CD4-positive, alpha-beta T cell (primary cell): ENCODE data around the gene SSR3. TPM values are rescaled to one million over a fixed set of nuclear protein-coding genes. Genes with fewer than 3 reads are reported as not detected.

Source experiments
- ATAC-seq: fragments of 200-7000 bp; cut with Tn5 transposase; one replicate; pipeline ENCODE4 v1.10.0; 2022; ENCODE audit warnings: mild to moderate bottlenecking; ENCODE audit not compliant: poor library complexity
- CTCF ChIA-PET: fragments of 350-600 bp; sonication (Branson Sonifier 250); formaldehyde crosslinking; loops from one replicate; lab custom pipeline; 2021; ENCODE audit warnings: antibody characterized with exemption, inconsistent platforms; lab: Charles Lee
- POLR2A ChIA-PET: fragments of 350-600 bp; sonication (Branson Sonifier 250); formaldehyde crosslinking; loops from one replicate; lab custom pipeline; 2021; ENCODE audit warnings: antibody characterized with exemption, inconsistent platforms; lab: Charles Lee
- DNase-seq, 14 experiments: peaks; one replicate each; pipeline ENCODE4 v3.0.0-alpha.2; 2013 to 2020; ENCODE audit warnings: mixed read lengths in 2 of 14
- H3K27ac ChIP-seq, 2 donors: one replicate each; pipeline versions ENCODE4 v1.5.1 to v1.7.0; 2013; ENCODE audit warnings: low read length in 2 of 2, low read depth in 1 of 2, mild to moderate bottlenecking in 1 of 2
- H3K27me3 ChIP-seq, 2 experiments: 1 replicate in 1 of 2; 2 replicates in 1 of 2; pipeline versions ENCODE4 v1.6.1 to v1.7.0; 2013; ENCODE audit warnings: low read length in 2 of 2, control low read depth in 1 of 2, mild to moderate bottlenecking in 1 of 2, moderate library complexity in 1 of 2; ENCODE audit not compliant: insufficient read depth in 2 of 2, control insufficient read depth in 1 of 2
- H3K36me3 ChIP-seq: one replicate; pipeline ENCODE4 v1.6.1; 2013; ENCODE audit warnings: low read length, control low read depth; ENCODE audit not compliant: insufficient read depth
- H3K4me1 ChIP-seq: one replicate; pipeline ENCODE4 v1.6.1; 2013; ENCODE audit warnings: low read length, control low read depth; ENCODE audit not compliant: insufficient read depth
- H3K4me3 ChIP-seq: one replicate; pipeline ENCODE4 v1.5.1; 2013; ENCODE audit warnings: mild to moderate bottlenecking, low read length, moderate library complexity
- H3K9me3 ChIP-seq, 2 experiments: 1 replicate in 1 of 2; 2 replicates in 1 of 2; pipeline versions ENCODE4 v1.6.1 to v1.7.0; 2013; ENCODE audit warnings: low read length in 2 of 2, mild to moderate bottlenecking in 2 of 2, control low read depth in 1 of 2, moderate library complexity in 1 of 2; ENCODE audit not compliant: control insufficient read depth in 1 of 2, insufficient read depth in 1 of 2
- H3K27ac Mint-ChIP-seq: one replicate; pipeline ENCODE4 v1.8.0; 2020; ENCODE audit warnings: mixed read lengths
- H3K27me3 Mint-ChIP-seq: one replicate; pipeline ENCODE4 v1.8.0; 2021; ENCODE audit warnings: mixed read lengths
- H3K36me3 Mint-ChIP-seq: one replicate; pipeline ENCODE4 v1.8.0; 2021; ENCODE audit warnings: low read depth, mixed read lengths
- H3K4me1 Mint-ChIP-seq: one replicate; pipeline ENCODE4 v1.8.0; 2021; ENCODE audit warnings: low read depth, mixed read lengths
- H3K4me3 Mint-ChIP-seq: one replicate; pipeline ENCODE4 v1.8.0; 2020; ENCODE audit warnings: mild to moderate bottlenecking, mixed read lengths
- H3K9me3 Mint-ChIP-seq: one replicate; pipeline ENCODE4 v1.8.0; 2020; ENCODE audit warnings: mixed read lengths
- intact Hi-C, 2 experiments: fragments of 100-400 bp; cut with DNase I in 1 of 2; cut with micrococcal nuclease in 1 of 2; formaldehyde crosslinking; loops; one replicate each; pipeline versions ENCODE4 v1.15.1 to v1.9.0; 2023 to 2025; cut with DNase I, micrococcal nuclease
- total RNA-seq, 174 experiments: library from RNA in 2 of 174; stranded (reverse) in 2 of 174; gene quantifications; one replicate each; pipeline ENCODE4 v1.2.3 and lab custom pipeline; 2021 to 2026
- TF ChIP-seq, protein P1 (sequence below): fragments of 200-600 bp; IDR thresholded peaks from one replicate; pipeline ENCODE4 v1.8.0; 2022; ENCODE audit warnings: antibody characterized with exemption, mild to moderate bottlenecking

SSR3 gene
- total RNA-seq, 2 experiments from 2014 or later: 78.8 to 79.5 TPM

DNA sequence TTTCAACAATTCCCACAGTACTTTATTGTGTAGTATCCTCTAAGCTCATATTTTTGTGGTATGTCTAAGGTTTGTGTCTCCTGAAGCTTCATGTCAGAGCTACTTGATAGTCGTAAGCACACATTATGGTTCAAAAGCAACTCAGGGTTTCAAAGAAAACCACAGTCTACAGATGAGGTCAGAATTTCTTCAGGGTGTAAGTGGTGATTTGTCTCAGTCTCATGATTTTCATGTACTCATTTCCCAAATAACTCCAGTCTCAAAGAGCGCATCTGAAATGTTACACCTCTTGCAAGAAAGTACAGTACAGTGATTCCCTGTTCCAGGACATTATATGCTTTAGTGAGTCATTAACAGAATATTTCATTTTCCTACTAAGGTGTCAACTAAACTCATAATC is 47.5 kb upstream of the SSR3 start:
- Histone ChIP-seq H3K27me3 (peaks cover 0 to 6% of the 10 kb centered on the region in 2 experiments), H3K4me1 (peaks cover 9% of the 10 kb centered on the region), H3K27ac (no peak overlapping the region), H3K9me3 (peaks cover 0 to 3% of the 10 kb centered on the region in 2 experiments), H3K36me3 (no peaks in the 10 kb centered on the region), H3K4me3 (no peak overlapping the region)
- Mint-ChIP-seq H3K9me3 (no peaks in the 10 kb centered on the region), H3K36me3 (no peaks in the 10 kb centered on the region), H3K4me3 (no peak overlapping the region), H3K4me1 (peaks cover 20% of the 10 kb centered on the region), H3K27me3 (peaks cover 27% of the 10 kb centered on the region), H3K27ac (no peak overlapping the region)
- DNase-seq (peak in 2 of 14 experiments; percentile 30 to 46), ATAC-seq (peak; percentile 90)
- ChIA-PET POLR2A (interaction anchor here (1.8 kb wide), 1 partner anchor 48 kb away, joined by 7 read pairs; the partner anchor contains the start of gene SSR3), CTCF (no interaction called here)
- intact Hi-C loops: loop anchor here in 1 of 2 experiments (5.0 kb wide), 1 partner anchor 70 kb away; the partner anchor contains the start of gene TIPARP
- TF ChIP-seq, protein P1, sequence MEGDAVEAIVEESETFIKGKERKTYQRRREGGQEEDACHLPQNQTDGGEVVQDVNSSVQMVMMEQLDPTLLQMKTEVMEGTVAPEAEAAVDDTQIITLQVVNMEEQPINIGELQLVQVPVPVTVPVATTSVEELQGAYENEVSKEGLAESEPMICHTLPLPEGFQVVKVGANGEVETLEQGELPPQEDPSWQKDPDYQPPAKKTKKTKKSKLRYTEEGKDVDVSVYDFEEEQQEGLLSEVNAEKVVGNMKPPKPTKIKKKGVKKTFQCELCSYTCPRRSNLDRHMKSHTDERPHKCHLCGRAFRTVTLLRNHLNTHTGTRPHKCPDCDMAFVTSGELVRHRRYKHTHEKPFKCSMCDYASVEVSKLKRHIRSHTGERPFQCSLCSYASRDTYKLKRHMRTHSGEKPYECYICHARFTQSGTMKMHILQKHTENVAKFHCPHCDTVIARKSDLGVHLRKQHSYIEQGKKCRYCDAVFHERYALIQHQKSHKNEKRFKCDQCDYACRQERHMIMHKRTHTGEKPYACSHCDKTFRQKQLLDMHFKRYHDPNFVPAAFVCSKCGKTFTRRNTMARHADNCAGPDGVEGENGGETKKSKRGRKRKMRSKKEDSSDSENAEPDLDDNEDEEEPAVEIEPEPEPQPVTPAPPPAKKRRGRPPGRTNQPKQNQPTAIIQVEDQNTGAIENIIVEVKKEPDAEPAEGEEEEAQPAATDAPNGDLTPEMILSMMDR: no peak

DNA sequence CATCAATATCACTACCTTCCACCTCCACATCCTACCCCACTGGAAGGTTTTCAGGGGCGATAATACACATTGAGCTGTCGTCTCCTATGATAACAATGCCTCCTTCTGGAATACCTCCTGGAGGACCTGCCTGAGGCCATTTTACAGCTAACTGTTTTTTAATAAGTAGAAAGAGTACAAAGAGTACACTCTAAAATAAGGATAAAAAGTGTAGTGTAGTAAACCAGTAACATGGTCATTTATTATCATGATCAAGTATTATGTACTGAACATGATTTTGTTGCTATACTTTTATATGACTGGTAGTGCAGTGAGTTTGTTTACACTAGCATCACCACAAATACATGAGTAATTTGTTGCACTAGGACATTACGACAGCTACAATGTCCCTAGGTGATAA is 46.6 kb upstream of the SSR3 start:
- Histone ChIP-seq H3K27me3 (peaks cover 0 to 6% of the 10 kb centered on the region in 2 experiments), H3K27ac (no peak overlapping the region), H3K4me1 (peaks cover 9% of the 10 kb centered on the region), H3K9me3 (peaks cover 0 to 3% of the 10 kb centered on the region in 2 experiments), H3K36me3 (no peaks in the 10 kb centered on the region), H3K4me3 (no peak overlapping the region)
- no peak for DNase-seq
- Mint-ChIP-seq H3K4me3 (no peak overlapping the region), H3K9me3 (no peaks in the 10 kb centered on the region), H3K27me3 (peaks cover 24% of the 10 kb centered on the region), H3K4me1 (peaks cover 15% of the 10 kb centered on the region), H3K36me3 (no peaks in the 10 kb centered on the region), H3K27ac (no peak overlapping the region)
- TF ChIP-seq, protein P1: no peak
- POLR2A ChIA-PET: interaction anchor here (1.1 to 1.8 kb wide), 2 partner anchors 12 to 47 kb away, joined by 3 to 7 read pairs; partner anchors contain the start of gene SSR3
- ATAC-seq: no peak
- intact Hi-C loops: loop anchor here in 1 of 2 experiments (5.0 kb wide), 1 partner anchor 71 kb away; the partner anchor contains the start of gene TIPARP
- CTCF ChIA-PET: no interaction called here

DNA sequence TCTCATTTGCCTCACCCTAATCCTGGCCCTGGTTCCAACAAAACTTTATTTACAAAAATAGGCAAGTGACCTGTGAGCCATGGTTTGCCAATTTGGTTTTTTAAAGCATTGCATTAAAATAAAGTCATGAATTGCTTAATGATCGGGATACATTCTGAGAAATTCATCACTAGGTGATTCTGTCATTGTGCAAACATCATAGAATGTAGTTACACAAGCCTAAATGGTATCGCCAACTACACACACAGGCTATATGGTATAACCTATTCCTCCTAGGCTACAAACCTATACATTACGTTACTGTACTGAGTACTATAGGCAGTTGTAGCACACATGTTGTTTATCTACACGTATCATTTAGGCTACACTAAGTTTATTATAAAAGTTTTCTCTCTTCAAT is 45.9 kb upstream of the SSR3 start:
- POLR2A ChIA-PET: interaction anchor here (1.1 kb wide), 1 partner anchor 13 kb away, joined by 3 read pairs; no protein-coding TSS in a partner anchor
- H3K36me3 Mint-ChIP-seq: no peaks in the 10 kb centered on the region
- H3K36me3 ChIP-seq: no peaks in the 10 kb centered on the region
- H3K4me1 ChIP-seq: peaks cover 3% of the 10 kb centered on the region
- TF ChIP-seq, protein P1: no peak
- peaks cover 0 to 5% of the 10 kb centered on the region in 2 experiments for H3K27me3 ChIP-seq
- DNase-seq: no peak
- intact Hi-C loops: loop anchor here in 1 of 2 experiments (5.0 kb wide), 1 partner anchor 71 kb away; the partner anchor contains the start of gene TIPARP
- peaks cover 10% of the 10 kb centered on the region for H3K4me1 Mint-ChIP-seq
- no peaks in the 10 kb centered on the region for H3K9me3 ChIP-seq
- CTCF ChIA-PET: no interaction called here
- no peak overlapping the region for H3K4me3 Mint-ChIP-seq
- ATAC-seq: no peak
- no peak overlapping the region for H3K27ac ChIP-seq
- H3K4me3 ChIP-seq: no peak overlapping the region
- peaks cover 23% of the 10 kb centered on the region for H3K27me3 Mint-ChIP-seq
- H3K9me3 Mint-ChIP-seq: no peaks in the 10 kb centered on the region
- no peak overlapping the region for H3K27ac Mint-ChIP-seq
